ENCODE measurements around the gene KCNH4.

DNA sequence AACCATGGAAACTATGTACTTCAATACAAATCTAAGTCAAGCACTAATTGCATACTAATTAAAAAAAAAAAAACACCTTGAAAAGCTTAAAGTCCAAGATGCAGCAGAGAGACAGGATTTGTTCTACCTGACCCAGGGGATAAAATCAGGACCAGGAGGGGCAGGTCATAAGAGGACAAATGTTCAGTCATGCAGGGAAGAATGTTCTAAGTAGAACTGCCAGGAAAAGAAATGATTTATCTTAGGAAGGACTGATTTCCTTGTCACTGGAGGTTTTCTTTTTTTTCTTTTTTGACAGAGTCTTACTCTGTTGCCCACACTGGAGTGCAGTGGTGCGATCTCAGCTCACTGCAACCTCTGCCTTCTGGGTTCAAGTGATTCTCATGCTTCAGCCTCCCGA, 22.4 kb upstream of the KCNH4 start:
- TF ChIP-seq POLR2A (IDR thresholded peaks at IDR 0.05), result no peak
- TF ChIP-seq, protein P1, sequence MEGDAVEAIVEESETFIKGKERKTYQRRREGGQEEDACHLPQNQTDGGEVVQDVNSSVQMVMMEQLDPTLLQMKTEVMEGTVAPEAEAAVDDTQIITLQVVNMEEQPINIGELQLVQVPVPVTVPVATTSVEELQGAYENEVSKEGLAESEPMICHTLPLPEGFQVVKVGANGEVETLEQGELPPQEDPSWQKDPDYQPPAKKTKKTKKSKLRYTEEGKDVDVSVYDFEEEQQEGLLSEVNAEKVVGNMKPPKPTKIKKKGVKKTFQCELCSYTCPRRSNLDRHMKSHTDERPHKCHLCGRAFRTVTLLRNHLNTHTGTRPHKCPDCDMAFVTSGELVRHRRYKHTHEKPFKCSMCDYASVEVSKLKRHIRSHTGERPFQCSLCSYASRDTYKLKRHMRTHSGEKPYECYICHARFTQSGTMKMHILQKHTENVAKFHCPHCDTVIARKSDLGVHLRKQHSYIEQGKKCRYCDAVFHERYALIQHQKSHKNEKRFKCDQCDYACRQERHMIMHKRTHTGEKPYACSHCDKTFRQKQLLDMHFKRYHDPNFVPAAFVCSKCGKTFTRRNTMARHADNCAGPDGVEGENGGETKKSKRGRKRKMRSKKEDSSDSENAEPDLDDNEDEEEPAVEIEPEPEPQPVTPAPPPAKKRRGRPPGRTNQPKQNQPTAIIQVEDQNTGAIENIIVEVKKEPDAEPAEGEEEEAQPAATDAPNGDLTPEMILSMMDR (IDR thresholded peaks at IDR 0.05), result no peak
